Adrenal gland (tissue), 12 donors: Measurements from ENCODE around the gene DNAH8. TPM values are rescaled to one million over a fixed set of nuclear protein-coding genes. Genes with fewer than 3 reads are reported as not detected.
A peak's percentile ranks its signal among the peaks of the same experiment; 100 is the strongest.

ENCODE experiments used
- DNase-seq, 7 donors: peaks; one replicate each; pipeline ENCODE4 v3.0.0-alpha.2; 2019 to 2020
- H3K27ac ChIP-seq, 5 donors: fragments of 200-600 bp; sonication (generic) in 4 of 5; 1 replicate in 3 of 5; 2 replicates in 2 of 5; pipeline versions ENCODE4 v1.5.1 to v1.8.0; 2016 to 2020; ENCODE audit warnings: mild to moderate bottlenecking in 1 of 5
- H3K27me3 ChIP-seq: fragments of 200-600 bp; 2 replicates; pipeline ENCODE4 v1.8.0; 2021
- H3K36me3 ChIP-seq, 2 donors: fragments of 200-600 bp; replicated peaks in 1 of 2; 1 replicate in 1 of 2; 2 replicates in 1 of 2; pipeline versions ENCODE4 v1.5.1 to v1.8.0; 2018 to 2022
- H3K4me1 ChIP-seq, 2 donors: fragments of 200-600 bp; replicated peaks in 1 of 2; 1 replicate in 1 of 2; 2 replicates in 1 of 2; pipeline versions ENCODE4 v1.5.1 to v1.8.0; 2018 to 2021
- H3K4me3 ChIP-seq, 4 donors: fragments of 200-600 bp; sonication (generic) in 3 of 4; one replicate each; pipeline ENCODE4 v1.5.1; 2016 to 2018
- H3K9me3 ChIP-seq, 3 donors: fragments of 200-600 bp; sonication (generic) in 1 of 3; replicated peaks in 1 of 3; 1 replicate in 2 of 3; 2 replicates in 1 of 3; pipeline versions ENCODE4 v1.5.1 to v1.8.0; 2016 to 2021
- POLR2A ChIP-seq, 2 donors: fragments of 450-650 bp; IDR thresholded peaks; one replicate each; pipeline ENCODE4 v1.6.1; 2017; ENCODE audit warnings: antibody characterized with exemption in 2 of 2, mild to moderate bottlenecking in 2 of 2, moderate library complexity in 1 of 2
- WGBS, 4 donors: extraction: QIAGEN DNeasy Blood & Tissue Kit in 2 of 4; methylation state at CpG; one replicate each; pipeline versions ENCODE4 v1.1.5 to v1.1.7; 2013 to 2017; 5-methylcytosine and 5-hydroxymethylcytosine counted together
- intact Hi-C, 2 donors: fragments of 100-400 bp; cut with DNase I; formaldehyde crosslinking; loops; one replicate each; pipeline versions ENCODE4 v1.14.1 to v1.15.0; 2022 to 2023
- polyA plus RNA-seq, 3 donors: library from polyadenylated mRNA; stranded (reverse); fragments of 200-250 nt in 2 of 3; fragments of 350-450 nt in 1 of 3; fragmentation: Illumina TruSeq in 1 of 3; extraction: RNeasy Lipid Tissue Mini Kit (QIAGEN cat#74804) in 1 of 3; gene quantifications; one replicate each; pipeline ENCODE4 v1.2.3, GENCODE V29; 2013 to 2014
- total RNA-seq, 9 donors: library from RNA; depleted of rRNA in 4 of 9; stranded (reverse); fragments of >200 nt in 4 of 9; fragments of 120-200 nt in 1 of 9; fragmentation: NEBNext Ultra II Directional in 1 of 9; extraction: Animal tissue kit (Norgen Biotek cat#: 25700) in 1 of 9; gene quantifications; one replicate each; pipeline versions ENCODE4 v1.1.0 to v1.2.4, GENCODE V29; 2013 to 2023
- TF ChIP-seq, protein P1 (sequence below), 6 experiments: fragments of 450-650 bp in 4 of 6; fragments of 200-600 bp in 2 of 6; sonication (generic) in 1 of 6; IDR thresholded peaks; 1 replicate in 5 of 6; 2 replicates in 1 of 6; pipeline versions ENCODE4 v1.5.1 to v1.8.0; 2016 to 2021; ENCODE audit warnings: antibody characterized with exemption in 6 of 6, mild to moderate bottlenecking in 2 of 6, moderate library complexity in 1 of 6
- donor health status: healthy with polysubstance abuse.
- donor health status: Bipolar disorder and iron deficiency.
- donor health status: DM: yes; HTN: yes; CAD: no.
- donor health status: DM: no; HTN: no; CAD: no.
- donor health status: DM: no; HTN: no; CAD: no.
- donor health status: DM: yes; HTN: yes; CAD: no.

Gene DNAH8
- total and polyA plus RNA-seq, 12 donors = under 0.01 to 0.02 TPM; not detected in 10

DNA sequence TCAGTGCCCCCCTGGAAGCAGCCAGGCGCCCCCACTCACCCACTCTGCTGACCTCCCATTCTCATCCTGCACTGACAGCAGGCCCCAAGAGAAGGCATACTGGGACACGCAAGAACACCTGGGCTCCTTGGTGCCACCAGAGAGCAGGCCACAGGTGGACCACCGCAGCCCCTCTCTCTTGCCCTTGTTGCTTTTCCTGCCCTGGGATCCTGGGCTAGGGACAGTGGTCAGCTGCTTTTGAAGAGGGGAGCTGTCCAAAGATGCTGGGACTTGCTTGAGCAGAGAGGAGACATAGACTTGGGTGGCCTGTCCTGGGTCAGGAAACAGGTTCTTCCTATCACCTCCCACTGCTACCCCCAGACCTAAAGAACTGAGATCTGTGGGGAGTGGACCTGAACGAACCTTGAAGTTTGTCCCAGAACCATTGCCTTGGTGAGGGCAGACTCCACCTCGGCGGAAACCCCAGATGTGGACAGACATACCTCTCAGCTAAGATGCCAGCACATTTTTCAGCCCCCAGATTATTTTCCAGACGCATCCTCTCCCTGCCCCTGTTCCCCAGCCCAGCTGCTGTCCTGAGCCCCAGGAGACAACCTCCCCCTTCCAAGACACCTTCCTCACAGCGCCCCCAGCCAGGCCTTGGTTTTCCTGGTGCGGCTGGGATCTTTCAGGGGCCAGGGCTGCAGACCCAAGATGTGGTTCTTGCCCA lies 334.6 kb downstream of the DNAH8 start:
- DNase-seq = peak in 1 of 7 donors; percentile 5
- no peaks in the 10 kb centered on the region for H3K9me3 ChIP-seq
- intact Hi-C loops = no loop called here
- H3K36me3 ChIP-seq = no peaks in the 10 kb centered on the region
- TF ChIP-seq, protein P1, sequence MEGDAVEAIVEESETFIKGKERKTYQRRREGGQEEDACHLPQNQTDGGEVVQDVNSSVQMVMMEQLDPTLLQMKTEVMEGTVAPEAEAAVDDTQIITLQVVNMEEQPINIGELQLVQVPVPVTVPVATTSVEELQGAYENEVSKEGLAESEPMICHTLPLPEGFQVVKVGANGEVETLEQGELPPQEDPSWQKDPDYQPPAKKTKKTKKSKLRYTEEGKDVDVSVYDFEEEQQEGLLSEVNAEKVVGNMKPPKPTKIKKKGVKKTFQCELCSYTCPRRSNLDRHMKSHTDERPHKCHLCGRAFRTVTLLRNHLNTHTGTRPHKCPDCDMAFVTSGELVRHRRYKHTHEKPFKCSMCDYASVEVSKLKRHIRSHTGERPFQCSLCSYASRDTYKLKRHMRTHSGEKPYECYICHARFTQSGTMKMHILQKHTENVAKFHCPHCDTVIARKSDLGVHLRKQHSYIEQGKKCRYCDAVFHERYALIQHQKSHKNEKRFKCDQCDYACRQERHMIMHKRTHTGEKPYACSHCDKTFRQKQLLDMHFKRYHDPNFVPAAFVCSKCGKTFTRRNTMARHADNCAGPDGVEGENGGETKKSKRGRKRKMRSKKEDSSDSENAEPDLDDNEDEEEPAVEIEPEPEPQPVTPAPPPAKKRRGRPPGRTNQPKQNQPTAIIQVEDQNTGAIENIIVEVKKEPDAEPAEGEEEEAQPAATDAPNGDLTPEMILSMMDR (IDR thresholded peaks at IDR 0.05) = no peak
- TF ChIP-seq POLR2A (IDR thresholded peaks at IDR 0.05) = no peak
- H3K4me3 ChIP-seq = no peak overlapping the region
- peaks cover 20% of the 10 kb centered on the region for H3K27me3 ChIP-seq
- WGBS, 4 donors = 82 to 90% (median 87%) methylated on average over 8 to 9 of the region's 9 CpGs
- H3K4me1 ChIP-seq = peaks cover 0 to 7% of the 10 kb centered on the region in 2 donors
- no peak overlapping the region for H3K27ac ChIP-seq

- intact Hi-C loops = no loop called here
- TF ChIP-seq, protein P1 (IDR thresholded peaks at IDR 0.05) = no peak
- TF ChIP-seq POLR2A (IDR thresholded peaks at IDR 0.05) = no peak
- Histone ChIP-seq H3K27me3 (peaks cover 20% of the 10 kb centered on the region), H3K36me3 (no peaks in the 10 kb centered on the region), H3K9me3 (no peaks in the 10 kb centered on the region), H3K4me1 (peaks cover 0 to 7% of the 10 kb centered on the region in 2 donors), H3K27ac (no peak overlapping the region), H3K4me3 (no peak overlapping the region)
- DNase-seq = peak in 1 of 7 donors; percentile 2
- 77 to 83% (median 79%) methylated on average over 4 to 5 of the region's 5 CpGs for WGBS, 4 donors
These were observed 335.5 kb downstream of the DNAH8 start for GRCh38 chr6:39050453-39051112.

DNA sequence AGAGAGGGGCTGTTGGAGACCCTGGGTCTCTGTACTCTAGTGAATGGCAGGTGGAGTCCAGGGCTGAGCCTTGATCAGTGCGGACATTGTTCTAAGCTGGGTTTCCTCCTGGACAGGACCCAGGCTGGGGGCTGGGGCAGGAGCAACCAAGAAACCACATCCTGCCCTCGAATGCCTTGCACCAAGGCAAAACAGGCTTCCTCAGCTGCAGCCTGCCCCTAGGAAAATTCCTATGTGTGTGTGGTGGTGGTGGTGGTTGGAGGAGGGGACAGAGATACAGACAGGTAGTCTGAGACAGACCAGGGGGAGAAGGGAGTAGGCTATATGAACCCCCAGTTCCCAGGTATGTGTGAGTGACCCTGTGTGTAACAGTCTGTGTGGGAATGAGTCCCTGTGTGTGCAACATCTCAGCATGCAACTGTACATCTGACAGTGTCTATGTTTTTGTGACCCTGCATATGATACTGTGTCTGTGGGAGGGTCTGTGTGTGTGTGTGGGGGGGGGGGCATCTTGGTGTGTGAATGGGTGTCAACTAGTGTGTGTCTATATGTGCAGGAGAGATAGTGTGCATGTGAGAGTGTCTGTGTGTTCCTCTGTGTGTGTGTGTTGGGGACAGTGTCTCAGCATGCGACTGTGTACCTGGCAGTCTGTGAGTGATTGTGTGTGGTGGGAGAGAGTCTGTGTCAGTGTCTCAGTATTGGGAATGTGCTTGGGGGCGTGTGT lies 336.4 kb downstream of the DNAH8 start:
- no peak for DNase-seq
- peaks cover 20% of the 10 kb centered on the region for H3K27me3 ChIP-seq
- intact Hi-C loops = no loop called here
- H3K4me3 ChIP-seq = no peak overlapping the region
- H3K27ac ChIP-seq = no peak overlapping the region
- WGBS, 4 donors = 42 to 76% (median 69%) methylated on average over 3 to 4 of the region's 4 CpGs
- H3K36me3 ChIP-seq = no peaks in the 10 kb centered on the region
- TF ChIP-seq POLR2A (IDR thresholded peaks at IDR 0.05) = no peak
- TF ChIP-seq, protein P1 (IDR thresholded peaks at IDR 0.05) = no peak
- no peaks in the 10 kb centered on the region for H3K9me3 ChIP-seq
- peaks cover 0 to 7% of the 10 kb centered on the region in 2 donors for H3K4me1 ChIP-seq

GRCh38 chr6:39053016-39053624 lies 338.0 kb downstream of the DNAH8 start:
- Histone ChIP-seq H3K9me3 (no peaks in the 10 kb centered on the region), H3K27me3 (peaks cover 12% of the 10 kb centered on the region), H3K27ac (no peak overlapping the region), H3K4me3 (no peak overlapping the region), H3K4me1 (peaks cover 0 to 7% of the 10 kb centered on the region in 2 donors), H3K36me3 (no peaks in the 10 kb centered on the region)
- WGBS, 4 donors = 76 to 92% (median 81%) methylated on average over 4 of the region's 4 CpGs
- intact Hi-C loops = no loop called here
- DNase-seq = no peak
- TF ChIP-seq, protein P1 (IDR thresholded peaks at IDR 0.05) = no peak
- no peak for TF ChIP-seq POLR2A (IDR thresholded peaks at IDR 0.05)
